ENCODE results near the gene APH1B.

The APH1B gene

GRCh38 chr15:63292771-63293170 lies 15.4 kb downstream of the APH1B start:
- H3K4me3 ChIP-seq (ENCODE audit: low read length) = no peak overlapping the region
- H3K79me2 ChIP-seq (ENCODE audit: low read length) = no peaks in the 10 kb centered on the region
- H3K27ac ChIP-seq (ENCODE audit: low read length) = no peak overlapping the region
- no peak overlapping the region for H2AFZ ChIP-seq (ENCODE audit: low read depth, low read length)
- no peaks in the 10 kb centered on the region for H3K9me3 ChIP-seq (ENCODE audit: insufficient read depth, low read length)
- no peak overlapping the region for H3K4me2 ChIP-seq (ENCODE audit: low read length)
- no peak for TF ChIP-seq CTCF (IDR thresholded peaks at IDR 0.05; ENCODE audit: low read depth, low read length)
- TF ChIP-seq EZH2phosphoT487 (IDR thresholded peaks at IDR 0.05; ENCODE audit: low read depth) = no peak
- peaks cover 2% of the 10 kb centered on the region for H3K36me3 ChIP-seq (replicated peaks; ENCODE audit: low read depth, low read length)
- no peaks in the 10 kb centered on the region for H3K27me3 ChIP-seq (ENCODE audit: low read depth, low read length)
- H4K20me1 ChIP-seq (ENCODE audit: insufficient read depth, low read length) = no peaks in the 10 kb centered on the region
- H3K9ac ChIP-seq (ENCODE audit: low read length) = no peak overlapping the region
- peaks cover 5% of the 10 kb centered on the region; the same call in 1 of the 2 replicates for H3K4me1 ChIP-seq (ENCODE audit: low read length)

- H3K4me2 ChIP-seq (ENCODE audit: low read length) = no peak overlapping the region
- no peak overlapping the region for H3K27ac ChIP-seq (ENCODE audit: low read length)
- H3K27me3 ChIP-seq (ENCODE audit: low read depth, low read length) = no peaks in the 10 kb centered on the region
- H3K9ac ChIP-seq (ENCODE audit: low read length) = no peak overlapping the region
- H3K4me1 ChIP-seq (ENCODE audit: low read length) = peaks cover 2% of the 10 kb centered on the region; the same call in 1 of the 2 replicates
- H3K4me3 ChIP-seq (ENCODE audit: low read length) = no peak overlapping the region
- no peaks in the 10 kb centered on the region for H4K20me1 ChIP-seq (ENCODE audit: insufficient read depth, low read length)
- peaks cover 2% of the 10 kb centered on the region for H3K36me3 ChIP-seq (replicated peaks; ENCODE audit: low read depth, low read length)
- no peak overlapping the region for H2AFZ ChIP-seq (ENCODE audit: low read depth, low read length)
- TF ChIP-seq EZH2phosphoT487 (IDR thresholded peaks at IDR 0.05; ENCODE audit: low read depth) (no peak), CTCF (IDR thresholded peaks at IDR 0.05; ENCODE audit: low read depth, low read length) (no peak)
- no peaks in the 10 kb centered on the region for H3K9me3 ChIP-seq (ENCODE audit: insufficient read depth, low read length)
- H3K79me2 ChIP-seq (ENCODE audit: low read length) = no peaks in the 10 kb centered on the region
Observed at GRCh38 chr15:63294359-63294758, 17.0 kb downstream of the APH1B start.

GRCh38 chr15:63295341-63295740 lies 17.9 kb downstream of the APH1B start:
- H3K4me3 ChIP-seq (ENCODE audit: low read length) = no peak overlapping the region
- H3K79me2 ChIP-seq (ENCODE audit: low read length) = no peaks in the 10 kb centered on the region
- peaks cover 2% of the 10 kb centered on the region; the same call in 1 of the 2 replicates for H3K4me1 ChIP-seq (ENCODE audit: low read length)
- no peaks in the 10 kb centered on the region for H3K9me3 ChIP-seq (ENCODE audit: insufficient read depth, low read length)
- no peak for TF ChIP-seq EZH2phosphoT487 (IDR thresholded peaks at IDR 0.05; ENCODE audit: low read depth)
- TF ChIP-seq CTCF (IDR thresholded peaks at IDR 0.05; ENCODE audit: low read depth, low read length) = no peak
- no peak overlapping the region for H3K9ac ChIP-seq (ENCODE audit: low read length)
- peaks cover 2% of the 10 kb centered on the region for H3K36me3 ChIP-seq (replicated peaks; ENCODE audit: low read depth, low read length)
- no peak overlapping the region for H2AFZ ChIP-seq (ENCODE audit: low read depth, low read length)
- H3K4me2 ChIP-seq (ENCODE audit: low read length) = no peak overlapping the region
- H3K27ac ChIP-seq (ENCODE audit: low read length) = no peak overlapping the region
- no peaks in the 10 kb centered on the region for H3K27me3 ChIP-seq (ENCODE audit: low read depth, low read length)
- no peaks in the 10 kb centered on the region for H4K20me1 ChIP-seq (ENCODE audit: insufficient read depth, low read length)

GRCh38 chr15:63296195-63296594 lies 18.8 kb downstream of the APH1B start:
- H3K36me3 ChIP-seq (replicated peaks; ENCODE audit: low read depth, low read length) = peaks cover 2% of the 10 kb centered on the region
- no peak overlapping the region for H2AFZ ChIP-seq (ENCODE audit: low read depth, low read length)
- no peak overlapping the region for H3K4me3 ChIP-seq (ENCODE audit: low read length)
- no peaks in the 10 kb centered on the region for H3K79me2 ChIP-seq (ENCODE audit: low read length)
- H3K27ac ChIP-seq (ENCODE audit: low read length) = no peak overlapping the region
- no peak overlapping the region for H3K9ac ChIP-seq (ENCODE audit: low read length)
- no peaks in the 10 kb centered on the region for H4K20me1 ChIP-seq (ENCODE audit: insufficient read depth, low read length)
- TF ChIP-seq CTCF (IDR thresholded peaks at IDR 0.05; ENCODE audit: low read depth, low read length) = no peak
- no peak for TF ChIP-seq EZH2phosphoT487 (IDR thresholded peaks at IDR 0.05; ENCODE audit: low read depth)
- no peaks in the 10 kb centered on the region for H3K9me3 ChIP-seq (ENCODE audit: insufficient read depth, low read length)
- no peak overlapping the region for H3K4me2 ChIP-seq (ENCODE audit: low read length)
- no peaks in the 10 kb centered on the region for H3K27me3 ChIP-seq (ENCODE audit: low read depth, low read length)
- peaks cover 8% of the 10 kb centered on the region for H3K4me1 ChIP-seq (ENCODE audit: low read length)

Measured in OCI-LY3 (cell line).